GM18868 (cell line): ENCODE data around the gene ITPRIP.

Experiments
- ATAC-seq: cut with Tn5 transposase; IDR thresholded peaks from one replicate; pipeline ENCODE4 v1.9.1; 2021; ENCODE audit warnings: mild to moderate bottlenecking, moderate library complexity; ENCODE audit not compliant: unreplicated experiment

The ITPRIP gene

DNA sequence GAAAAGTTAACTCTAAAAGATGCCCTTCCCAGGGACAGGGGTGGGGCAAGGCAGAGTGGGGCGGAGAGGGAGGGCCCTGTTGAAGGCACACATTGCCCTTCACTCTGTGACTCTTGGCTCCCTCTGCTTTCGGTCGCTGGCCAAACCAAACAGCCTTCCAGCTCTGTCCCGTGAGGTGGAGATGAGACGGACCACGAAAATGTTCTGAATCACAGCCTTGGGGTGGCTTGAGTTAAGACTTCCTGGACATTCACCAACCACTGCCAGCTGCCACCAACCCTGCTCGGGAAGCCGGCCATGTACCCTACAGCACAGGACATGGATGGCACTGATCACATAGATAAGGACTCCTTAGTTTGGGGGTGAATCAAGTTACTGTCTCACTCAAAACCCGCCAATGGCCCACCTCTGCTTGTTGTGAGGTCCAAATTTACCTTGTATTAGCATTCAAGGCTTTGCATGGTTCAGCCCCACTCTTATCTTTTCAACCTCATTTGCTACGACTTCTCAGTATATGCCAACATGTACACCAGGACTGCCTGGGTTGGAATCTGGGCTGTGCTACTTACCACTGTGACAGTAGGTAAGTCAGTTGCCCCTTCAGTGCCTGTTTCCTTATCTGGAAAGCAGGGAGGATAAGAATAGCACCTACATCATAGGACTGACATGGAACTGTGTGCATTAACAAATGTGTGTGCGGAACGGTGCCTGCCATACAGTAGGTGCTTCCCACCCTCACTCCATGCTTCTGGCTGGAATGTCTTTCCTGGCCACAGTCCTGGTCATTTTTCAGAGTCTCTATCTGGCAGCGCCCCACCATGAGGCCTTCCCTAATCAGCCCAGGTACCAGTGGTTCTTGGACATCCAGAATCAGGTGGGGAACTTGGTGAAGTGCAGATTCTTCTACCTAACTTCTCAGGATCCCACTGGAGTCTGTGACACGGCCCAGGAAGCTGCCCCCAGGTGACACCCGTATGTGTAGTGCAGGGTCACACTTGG lies 28.0 kb downstream of the ITPRIP start:
- no peak for ATAC-seq

GRCh38 chr10:104308439-104308903 lies 29.8 kb downstream of the ITPRIP start:
- ATAC-seq: peak; percentile 77

DNA sequence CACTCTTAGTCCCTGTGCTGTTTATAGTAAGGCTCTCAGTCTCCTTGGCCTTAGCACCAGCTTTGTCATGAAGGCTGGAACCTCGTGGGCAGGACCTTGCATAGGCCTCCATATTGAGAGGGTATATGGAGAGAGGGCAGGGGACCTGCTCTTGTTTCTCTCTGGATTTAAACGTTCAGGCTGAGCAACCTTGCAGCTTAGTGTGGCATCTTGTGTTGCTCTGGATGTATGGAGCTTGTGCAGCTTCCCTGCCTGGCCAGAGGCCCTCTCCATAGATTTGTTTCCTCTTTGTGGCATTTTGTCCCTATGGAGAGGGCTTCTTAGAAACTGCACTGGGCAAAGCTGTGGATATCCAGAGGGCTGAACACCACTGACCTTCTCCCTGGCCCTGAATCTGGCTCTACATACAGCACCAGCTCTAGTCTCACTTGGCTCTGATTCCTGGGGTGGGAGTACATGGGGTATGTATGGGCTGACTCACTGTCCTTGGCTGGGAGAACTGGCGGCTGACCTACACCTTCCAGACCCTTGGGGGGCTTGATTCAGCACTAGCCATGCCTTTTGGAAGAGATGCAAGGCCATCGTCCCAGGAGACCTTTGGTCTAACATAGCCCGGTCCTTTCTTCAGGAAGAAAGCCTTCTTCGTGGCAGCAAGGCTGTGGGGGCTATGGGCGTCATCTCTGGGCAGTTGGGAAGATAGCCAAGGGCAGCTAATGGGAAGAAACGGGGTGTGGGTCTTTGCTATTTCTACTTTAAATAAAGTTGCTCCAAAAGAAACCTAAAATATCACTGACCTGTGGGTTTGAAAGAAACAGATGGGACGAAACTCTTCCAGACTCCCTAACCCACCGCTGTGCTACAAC lies 30.5 kb downstream of the ITPRIP start:
- no peak for ATAC-seq

DNA sequence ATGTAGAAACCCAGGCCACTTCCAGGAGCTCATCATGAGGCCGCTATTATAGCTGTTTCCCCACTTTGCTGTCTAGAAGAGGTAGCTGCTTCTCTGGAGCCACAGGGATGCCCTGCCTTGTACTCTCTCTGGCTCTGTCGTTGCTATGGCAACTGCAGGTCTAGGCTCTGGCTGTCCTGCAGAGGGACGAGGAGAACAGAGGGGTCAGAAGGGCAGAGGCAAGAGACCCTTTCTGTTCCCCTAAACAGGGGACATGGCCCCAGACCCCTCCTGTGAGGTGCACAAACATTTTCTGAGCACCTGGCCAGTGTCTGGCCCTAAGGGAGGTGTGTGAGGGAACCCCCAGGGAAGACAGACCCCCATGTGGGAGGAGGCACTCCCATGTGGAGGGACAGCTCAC lies 31.4 kb downstream of the ITPRIP start:
- ATAC-seq: no peak

GRCh38 chr10:104304927-104305326 lies 33.3 kb downstream of the ITPRIP start:
- ATAC-seq: no peak

GRCh38 chr10:104304356-104304745 lies 33.9 kb downstream of the ITPRIP start:
- ATAC-seq: no peak

GRCh38 chr10:104303594-104304355 lies 34.5 kb downstream of the ITPRIP start:
- no peak for ATAC-seq

GRCh38 chr10:104301907-104302690 lies 36.2 kb downstream of the ITPRIP start:
- no peak for ATAC-seq

GRCh38 chr10:104300736-104301292 lies 37.5 kb downstream of the ITPRIP start:
- ATAC-seq: no peak

DNA sequence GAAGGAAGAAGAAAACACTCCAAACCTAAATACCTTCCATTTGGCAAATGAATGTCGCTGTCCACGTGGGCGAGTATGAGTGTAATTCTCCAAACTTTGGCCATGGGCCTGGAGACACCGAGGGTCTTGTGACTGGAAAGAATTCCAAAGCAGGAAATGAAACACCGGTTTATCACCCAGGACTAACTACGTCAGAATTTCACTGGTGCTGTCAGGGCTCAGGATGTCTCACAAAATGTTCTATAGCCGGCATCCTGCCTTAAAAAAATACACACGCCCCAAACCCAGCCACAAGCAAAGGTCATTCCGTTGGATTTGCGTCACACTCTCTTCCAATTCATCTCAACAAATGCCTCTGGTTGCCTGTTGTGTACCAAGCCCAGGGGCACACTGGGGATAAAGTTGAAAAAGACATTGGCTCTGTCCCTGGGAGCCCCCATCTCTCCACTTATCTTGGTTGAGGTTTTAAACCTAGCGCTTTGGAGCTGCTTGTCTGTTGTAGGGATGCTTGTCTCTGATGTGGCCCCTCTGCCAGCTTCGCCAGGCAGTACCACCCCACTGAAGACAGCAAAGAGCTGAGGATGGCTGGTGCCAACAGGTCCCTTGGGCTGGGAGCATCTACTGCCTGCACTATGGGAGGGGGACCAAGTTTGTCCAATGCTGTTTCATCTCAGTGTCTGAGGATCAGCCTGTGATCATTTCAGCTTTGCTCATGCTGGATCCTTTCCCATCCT lies 38.1 kb downstream of the ITPRIP start:
- no peak for ATAC-seq

DNA sequence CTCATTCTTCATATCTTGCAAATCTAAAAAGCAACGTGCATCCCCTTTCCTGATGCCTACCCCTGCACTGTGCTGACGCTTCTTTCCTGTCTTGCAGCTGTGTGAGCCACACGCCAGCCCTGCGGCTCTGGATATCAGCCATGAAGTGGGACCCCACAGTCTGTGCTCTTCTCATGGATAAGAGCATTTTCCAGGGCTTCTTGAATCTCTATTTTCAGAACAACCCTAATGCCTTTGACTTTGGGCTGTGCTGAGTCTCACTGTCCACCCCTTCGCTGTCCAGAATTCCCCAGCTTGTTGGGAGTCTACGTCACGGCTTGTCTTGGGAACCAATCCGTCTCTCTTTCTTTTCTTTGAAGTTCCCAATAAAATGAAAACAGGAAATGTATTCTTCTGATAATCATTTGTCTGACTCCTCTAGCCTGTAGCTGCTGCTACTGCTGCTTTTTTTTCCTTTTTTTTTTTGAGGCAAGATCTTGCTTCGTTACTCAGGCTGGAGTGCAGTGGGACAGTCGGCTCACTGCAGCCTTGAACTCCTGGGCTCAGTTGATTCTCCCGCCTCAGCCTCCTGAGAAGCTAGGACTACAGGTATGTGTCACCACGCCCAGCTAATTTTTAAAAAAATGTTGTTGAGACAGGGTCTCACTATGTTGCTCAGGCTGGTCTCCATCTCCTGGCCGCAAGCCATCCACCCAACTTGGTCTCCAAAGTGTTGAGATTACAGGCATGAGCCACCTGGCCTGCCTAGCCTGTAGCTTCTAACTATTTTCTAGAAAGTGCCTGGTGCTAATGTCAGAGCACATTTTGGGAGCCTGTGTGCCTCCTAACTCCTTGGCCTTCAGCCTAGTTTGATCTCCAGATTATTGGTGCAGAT lies 39.0 kb downstream of the ITPRIP start:
- ATAC-seq: no peak

DNA sequence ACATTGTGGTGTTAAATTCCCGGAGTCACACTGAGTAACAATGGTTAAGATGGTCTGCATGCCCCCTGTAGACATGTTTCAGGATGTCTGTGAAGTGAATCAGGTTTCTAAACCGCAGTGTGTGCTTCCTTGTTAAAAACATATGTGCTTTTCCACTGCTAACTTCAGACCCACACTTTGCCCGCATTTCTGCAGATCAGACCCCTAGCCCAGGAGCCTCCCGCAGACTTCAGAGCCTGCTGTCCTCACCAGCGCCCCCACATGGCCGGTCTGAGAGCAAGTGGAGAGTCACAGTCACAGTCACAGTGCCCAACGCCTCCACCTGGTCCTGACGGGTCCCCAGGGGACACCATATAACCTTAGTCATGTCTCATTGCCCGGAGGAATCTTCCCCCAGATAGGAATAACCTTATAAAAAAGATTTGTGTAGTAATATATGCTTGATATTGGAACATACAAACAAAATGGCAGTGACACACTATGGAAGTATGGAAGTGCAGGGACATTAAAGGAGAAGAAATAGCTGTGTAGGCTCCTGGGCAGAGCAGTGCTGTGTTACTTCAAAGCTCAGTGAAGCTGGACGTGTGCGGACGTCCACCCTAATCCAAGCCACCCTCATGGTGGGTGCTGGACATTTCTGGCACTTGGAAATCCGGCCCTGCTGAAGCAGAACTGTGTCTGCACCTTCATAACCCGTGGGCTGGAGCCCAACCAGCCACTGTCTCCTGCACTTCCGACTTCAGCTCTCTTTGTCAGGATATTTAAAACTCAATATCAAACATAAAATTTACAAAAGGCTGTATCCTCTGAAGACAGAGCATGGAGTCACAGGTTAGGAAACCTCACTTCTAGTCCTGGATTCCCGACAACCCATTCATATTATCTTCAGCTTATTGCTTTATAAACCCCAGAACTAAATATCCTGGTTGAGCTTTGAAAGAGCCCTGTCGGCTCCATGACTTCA lies 40.3 kb downstream of the ITPRIP start:
- ATAC-seq: peak; percentile 57

- ATAC-seq: no peak
Observed at GRCh38 chr10:104296687-104297436, 41.4 kb downstream of the ITPRIP start.

DNA sequence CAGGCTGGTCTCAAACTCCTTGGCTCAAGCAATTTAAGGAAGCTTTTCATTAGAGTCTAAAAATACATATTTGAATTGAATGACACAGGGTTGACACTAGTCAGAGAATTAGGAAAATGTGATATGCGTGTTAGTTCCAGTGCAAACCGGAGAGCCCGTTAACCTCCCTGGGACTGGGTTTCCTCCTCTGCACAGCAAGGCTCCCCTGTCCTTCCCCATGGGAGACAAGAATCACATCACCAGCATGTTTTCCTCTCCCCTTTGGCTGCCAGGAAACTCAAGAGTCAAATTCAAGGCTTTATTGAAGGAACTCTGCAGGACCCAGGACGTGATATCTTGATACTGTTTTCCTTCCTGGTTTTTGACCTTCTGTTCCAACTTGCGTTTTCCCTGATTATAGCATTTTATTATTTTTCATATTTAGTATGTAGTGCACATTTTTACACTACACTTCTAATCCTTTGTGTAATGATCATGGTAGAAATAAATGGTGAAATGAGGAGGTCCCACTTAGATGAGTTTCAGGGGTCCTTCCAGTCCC lies 44.4 kb downstream of the ITPRIP start:
- ATAC-seq: no peak

DNA sequence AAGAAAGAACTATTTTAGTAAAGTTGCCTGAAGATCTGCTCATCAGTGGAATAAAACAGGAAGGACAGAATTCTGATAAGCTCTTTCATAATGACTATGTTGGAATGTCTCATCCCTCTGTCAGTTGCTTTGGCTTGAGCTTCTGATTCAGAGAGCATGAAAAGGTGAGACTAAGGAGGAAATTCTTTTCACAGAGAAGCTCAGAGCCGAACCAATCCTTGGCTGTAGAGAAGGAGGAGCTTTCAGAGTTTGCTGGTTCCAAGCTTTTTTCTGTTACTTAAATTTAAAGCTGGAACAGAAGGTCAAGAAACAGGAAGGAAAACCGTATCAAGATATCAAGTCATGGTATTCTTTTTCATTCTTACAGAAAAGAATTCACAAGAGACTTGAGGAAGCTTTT lies 45.3 kb downstream of the ITPRIP start:
- no peak for ATAC-seq

- peak; percentile 99 for ATAC-seq
Observed at GRCh38 chr10:104291439-104291951, 46.8 kb downstream of the ITPRIP start.
